Measurements from ENCODE around the gene RBBP5. TPM values are rescaled to one million over a fixed set of nuclear protein-coding genes. Genes with fewer than 3 reads are reported as not detected.
A peak's percentile ranks its signal among the peaks of the same experiment; 100 is the strongest.

The RBBP5 gene, protein sequence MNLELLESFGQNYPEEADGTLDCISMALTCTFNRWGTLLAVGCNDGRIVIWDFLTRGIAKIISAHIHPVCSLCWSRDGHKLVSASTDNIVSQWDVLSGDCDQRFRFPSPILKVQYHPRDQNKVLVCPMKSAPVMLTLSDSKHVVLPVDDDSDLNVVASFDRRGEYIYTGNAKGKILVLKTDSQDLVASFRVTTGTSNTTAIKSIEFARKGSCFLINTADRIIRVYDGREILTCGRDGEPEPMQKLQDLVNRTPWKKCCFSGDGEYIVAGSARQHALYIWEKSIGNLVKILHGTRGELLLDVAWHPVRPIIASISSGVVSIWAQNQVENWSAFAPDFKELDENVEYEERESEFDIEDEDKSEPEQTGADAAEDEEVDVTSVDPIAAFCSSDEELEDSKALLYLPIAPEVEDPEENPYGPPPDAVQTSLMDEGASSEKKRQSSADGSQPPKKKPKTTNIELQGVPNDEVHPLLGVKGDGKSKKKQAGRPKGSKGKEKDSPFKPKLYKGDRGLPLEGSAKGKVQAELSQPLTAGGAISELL
- 10.6 TPM for total RNA-seq
- 10 to 100 TPM in 6 of 8 donors, 1 to 10 TPM in 2; 8.6 to 12.6 (median 10.8) TPM for polyA plus RNA-seq (ENCODE audit: insufficient read depth in 1 of 8, insufficient read length in 8 of 8, low replicate concordance in 1 of 8)
- long read RNA-seq, donor 1, result 0 reads
- long read RNA-seq, donor 2, result 0 reads
- long read RNA-seq, donor 3, full-length matches to known transcripts, result 4 of 4 reads
- long read RNA-seq, donor 3, partial matches to known transcripts, result 0 of 4 reads
- long read RNA-seq, donor 3, other reads (novel, unspliced or antisense), result 0 of 4 reads
- long read RNA-seq, donor 4, full-length matches to known transcripts, result 1 of 1 reads
- long read RNA-seq, donor 4, partial matches to known transcripts, result 0 of 1 reads
- long read RNA-seq, donor 4, other reads (novel, unspliced or antisense), result 0 of 1 reads
- long read RNA-seq, donor 5, full-length matches to known transcripts, result 1 of 26 reads
- long read RNA-seq, donor 5, partial matches to known transcripts, result 25 of 26 reads
- long read RNA-seq, donor 5, other reads (novel, unspliced or antisense), result 0 of 26 reads
- long read RNA-seq, donor 6, full-length matches to known transcripts, result 2 of 2 reads
- long read RNA-seq, donor 6, partial matches to known transcripts, result 0 of 2 reads
- long read RNA-seq, donor 6, other reads (novel, unspliced or antisense), result 0 of 2 reads
- long read RNA-seq, donor 7, full-length matches to known transcripts, result 5 of 5 reads
- long read RNA-seq, donor 7, partial matches to known transcripts, result 0 of 5 reads
- long read RNA-seq, donor 7, other reads (novel, unspliced or antisense), result 0 of 5 reads
- long read RNA-seq, donor 8, full-length matches to known transcripts, result 1 of 1 reads
- long read RNA-seq, donor 8, partial matches to known transcripts, result 0 of 1 reads
- long read RNA-seq, donor 8, other reads (novel, unspliced or antisense), result 0 of 1 reads
- long read RNA-seq, donor 9, result 0 reads
- long read RNA-seq, donor 10, full-length matches to known transcripts, result 3 of 3 reads
- long read RNA-seq, donor 10, partial matches to known transcripts, result 0 of 3 reads
- long read RNA-seq, donor 10, other reads (novel, unspliced or antisense), result 0 of 3 reads
- long read RNA-seq, donor 11, result 0 reads

DNA sequence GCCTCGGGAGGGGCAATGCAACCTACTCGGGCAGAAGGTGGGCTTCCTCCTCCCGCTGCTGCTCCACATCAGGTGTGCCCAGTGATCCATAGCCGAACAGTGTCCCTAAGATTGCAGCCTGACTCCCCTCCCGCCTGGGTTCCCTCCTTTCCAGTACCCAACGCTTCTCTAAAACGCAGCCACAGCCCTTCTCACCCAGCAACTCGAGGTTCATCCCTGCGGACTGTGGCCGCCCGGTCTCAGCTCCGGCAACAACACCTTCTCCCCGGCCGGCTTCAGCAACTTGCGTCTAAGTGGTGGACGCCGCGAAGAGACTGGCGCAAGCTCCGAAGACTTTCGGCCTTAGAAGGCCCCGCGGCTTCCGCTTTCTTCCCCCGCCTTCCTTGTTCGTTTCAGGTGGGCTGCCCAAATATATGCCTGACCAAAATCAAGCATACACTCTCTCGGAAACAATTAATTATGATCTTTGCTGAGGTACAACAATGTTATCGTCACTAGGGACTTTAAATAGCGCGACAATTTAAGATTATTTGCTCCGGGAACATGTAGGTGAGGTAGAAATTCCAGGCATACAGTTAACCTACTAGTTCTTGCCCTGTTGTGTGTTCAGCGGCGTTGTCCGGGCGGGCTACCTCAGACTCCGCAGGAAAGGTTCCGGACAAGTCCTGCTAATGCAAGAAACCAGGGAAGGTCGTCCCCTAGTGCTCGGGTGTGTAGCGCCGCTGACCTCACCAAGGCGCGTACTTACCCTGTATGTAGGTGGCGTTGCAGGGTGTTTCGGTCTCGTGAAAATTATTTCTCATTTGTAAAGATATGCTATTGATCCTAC, at the start of gene RBBP5:
Gene RBBP5, minus strand, starts transcription at position 319 of the 829 bp plus-strand sequence. Its CDS starts 105 bp downstream, at position 214.
- peak; percentile 98 for DNase-seq

DNA sequence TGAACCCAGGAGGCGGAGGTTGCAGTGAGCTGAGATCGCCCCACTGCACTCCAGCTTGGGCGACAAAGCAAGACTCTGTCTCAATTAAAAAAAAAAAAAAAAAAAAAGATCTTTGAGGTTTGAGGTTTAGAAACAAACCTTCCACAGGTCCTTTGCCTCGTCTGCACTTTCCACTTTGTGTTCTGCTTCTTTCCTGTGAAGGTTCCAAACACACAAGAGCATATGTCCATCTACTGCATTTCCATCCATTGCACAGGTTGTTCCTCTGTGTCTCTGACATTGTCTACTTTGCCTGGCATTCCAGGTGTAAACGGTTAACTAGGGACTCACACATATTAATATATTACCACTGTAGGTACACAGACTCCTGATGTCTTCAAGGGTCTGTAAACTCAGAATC, 49.6 kb upstream of the RBBP5 start:
- Histone ChIP-seq H3K9me3 (replicated peaks; ENCODE audit: control insufficient read depth, low read depth, low read length) (no peaks in the 10 kb centered on the region), H3K4me3 (ENCODE audit: low read length) (no peak overlapping the region), H3K4me1 (ENCODE audit: control insufficient read depth, insufficient read depth, low read length) (peaks cover 2% of the 10 kb centered on the region), H3K27ac (ENCODE audit: low read length) (no peak overlapping the region), H3K36me3 (ENCODE audit: control insufficient read depth, insufficient read depth, low read length) (peaks cover 9% of the 10 kb centered on the region), H3K27me3 (ENCODE audit: control insufficient read depth, insufficient read depth, low read length) (no peaks in the 10 kb centered on the region)
- DNase-seq, result no peak
- 71% methylated on average over 1 of the region's 5 CpGs for WGBS (ENCODE audit: insufficient coverage)

More for the DNA sequence above, at the start of gene RBBP5:
- H3K4me1 ChIP-seq (ENCODE audit: control insufficient read depth, insufficient read depth, low read length), result peaks cover 15% of the 10 kb centered on the region
- no peaks in the 10 kb centered on the region for H3K27me3 ChIP-seq (ENCODE audit: control insufficient read depth, insufficient read depth, low read length)
- H3K36me3 ChIP-seq (ENCODE audit: control insufficient read depth, insufficient read depth, low read length), result no peaks in the 10 kb centered on the region
- H3K4me3 ChIP-seq (ENCODE audit: low read length), result peak within 1 kb of the TSS; percentile 75
- 0% methylated on average over 34 of the region's 46 CpGs for WGBS (ENCODE audit: insufficient coverage)
- H3K9me3 ChIP-seq (replicated peaks; ENCODE audit: control insufficient read depth, low read depth, low read length), result no peaks in the 10 kb centered on the region
- H3K27ac ChIP-seq (ENCODE audit: low read length), result peak within 1 kb of the TSS; percentile 89

DNA sequence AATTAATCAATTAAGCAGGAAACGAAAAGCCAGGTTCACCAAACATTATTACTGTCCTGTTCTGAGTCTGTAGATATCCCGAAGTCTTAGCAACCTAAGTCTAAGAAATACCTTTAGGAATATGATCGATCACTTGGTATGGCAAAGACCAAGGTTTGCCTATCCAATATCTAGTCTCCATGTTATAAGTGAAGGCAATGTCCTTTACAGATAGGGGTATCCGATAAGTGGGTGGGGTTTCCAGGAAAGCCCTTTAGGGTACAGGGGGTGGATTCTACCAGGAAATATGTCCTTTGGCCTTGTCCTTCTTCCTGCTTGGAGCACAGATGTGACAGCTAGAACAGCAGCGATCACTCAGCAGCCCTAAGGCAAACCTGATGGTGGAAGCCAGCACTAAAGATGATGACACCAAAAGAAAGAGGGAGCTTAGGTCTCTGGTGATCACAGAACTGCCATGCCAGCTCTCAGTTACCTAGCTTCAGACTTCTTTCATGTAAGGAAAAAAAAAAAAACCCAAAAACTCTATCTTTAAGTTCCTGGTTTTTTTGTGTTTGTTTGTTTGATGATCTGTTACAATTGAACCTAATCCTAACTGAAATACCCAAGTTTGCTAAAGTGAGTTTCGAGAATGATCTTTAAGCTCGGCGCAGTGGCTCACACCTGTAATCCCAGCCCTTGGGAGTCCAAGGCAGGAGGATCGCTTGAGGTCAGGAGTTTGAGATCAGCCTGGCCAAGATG, 48.9 kb upstream of the RBBP5 start:
- no peak overlapping the region for H3K27ac ChIP-seq (ENCODE audit: low read length)
- peaks cover 2% of the 10 kb centered on the region for H3K4me1 ChIP-seq (ENCODE audit: control insufficient read depth, insufficient read depth, low read length)
- no peaks in the 10 kb centered on the region for H3K9me3 ChIP-seq (replicated peaks; ENCODE audit: control insufficient read depth, low read depth, low read length)
- no peak overlapping the region for H3K4me3 ChIP-seq (ENCODE audit: low read length)
- 67% methylated on average over 4 of the region's 9 CpGs for whole genome bisulfite sequencing (ENCODE audit: insufficient coverage)
- peaks cover 9% of the 10 kb centered on the region for H3K36me3 ChIP-seq (ENCODE audit: control insufficient read depth, insufficient read depth, low read length)
- no peaks in the 10 kb centered on the region for H3K27me3 ChIP-seq (ENCODE audit: control insufficient read depth, insufficient read depth, low read length)
- DNase-seq, result no peak

DNA sequence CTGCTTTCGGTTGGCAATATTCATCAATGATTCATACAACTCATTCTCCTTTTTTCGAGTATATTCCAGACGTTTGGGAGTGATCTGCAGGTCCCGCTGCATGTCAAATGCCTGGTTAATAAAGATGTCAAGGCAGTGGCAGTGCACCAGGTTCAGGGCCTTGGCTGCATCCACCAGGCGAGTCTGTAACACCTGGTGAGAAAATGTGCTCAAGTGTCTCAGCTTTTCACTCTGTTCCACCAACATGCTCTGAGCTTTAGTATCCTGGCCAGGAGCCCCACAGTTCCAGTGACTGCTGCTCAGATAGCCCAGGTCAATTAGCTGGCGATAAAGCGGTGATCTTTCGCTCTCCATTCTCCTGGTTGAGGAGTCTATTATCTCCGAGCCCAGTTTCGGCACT, 47.5 kb upstream of the RBBP5 start:
- 87% methylated on average over 4 of the region's 10 CpGs for WGBS (ENCODE audit: insufficient coverage)
- H3K4me1 ChIP-seq (ENCODE audit: control insufficient read depth, insufficient read depth, low read length), result no peaks in the 10 kb centered on the region
- DNase-seq, result no peak
- H3K36me3 ChIP-seq (ENCODE audit: control insufficient read depth, insufficient read depth, low read length), result peaks cover 9% of the 10 kb centered on the region
- no peaks in the 10 kb centered on the region for H3K9me3 ChIP-seq (replicated peaks; ENCODE audit: control insufficient read depth, low read depth, low read length)
- H3K27ac ChIP-seq (ENCODE audit: low read length), result no peak overlapping the region
- no peaks in the 10 kb centered on the region for H3K27me3 ChIP-seq (ENCODE audit: control insufficient read depth, insufficient read depth, low read length)
- no peak overlapping the region for H3K4me3 ChIP-seq (ENCODE audit: low read length)

DNA sequence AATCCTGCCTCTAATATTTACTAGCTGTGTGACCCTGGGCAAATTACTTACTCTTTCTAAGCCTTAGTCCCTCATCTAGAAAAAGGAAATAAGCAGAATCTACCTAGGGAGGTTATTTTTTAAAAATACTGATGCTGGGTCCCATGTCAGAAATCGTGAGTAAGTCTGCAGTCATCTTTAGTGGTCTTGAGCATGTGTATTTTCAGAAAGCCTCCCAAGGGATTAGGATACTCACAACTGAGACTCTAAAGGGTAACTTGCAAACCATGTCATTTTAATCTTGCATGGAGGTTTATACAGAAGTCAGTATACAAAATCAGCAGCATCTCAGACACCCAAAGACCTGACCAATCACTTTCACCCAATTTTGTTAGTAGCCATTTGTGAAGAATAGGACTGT, 46.5 kb upstream of the RBBP5 start:
- Histone ChIP-seq H3K27ac (ENCODE audit: low read length) (no peak overlapping the region), H3K36me3 (ENCODE audit: control insufficient read depth, insufficient read depth, low read length) (peaks cover 14% of the 10 kb centered on the region), H3K4me1 (ENCODE audit: control insufficient read depth, insufficient read depth, low read length) (no peaks in the 10 kb centered on the region), H3K9me3 (replicated peaks; ENCODE audit: control insufficient read depth, low read depth, low read length) (no peaks in the 10 kb centered on the region), H3K4me3 (ENCODE audit: low read length) (no peak overlapping the region), H3K27me3 (ENCODE audit: control insufficient read depth, insufficient read depth, low read length) (no peaks in the 10 kb centered on the region)
- no peak for DNase-seq
- no CpG with 5 or more reads among the region's 1 CpG for WGBS (ENCODE audit: insufficient coverage)

DNA sequence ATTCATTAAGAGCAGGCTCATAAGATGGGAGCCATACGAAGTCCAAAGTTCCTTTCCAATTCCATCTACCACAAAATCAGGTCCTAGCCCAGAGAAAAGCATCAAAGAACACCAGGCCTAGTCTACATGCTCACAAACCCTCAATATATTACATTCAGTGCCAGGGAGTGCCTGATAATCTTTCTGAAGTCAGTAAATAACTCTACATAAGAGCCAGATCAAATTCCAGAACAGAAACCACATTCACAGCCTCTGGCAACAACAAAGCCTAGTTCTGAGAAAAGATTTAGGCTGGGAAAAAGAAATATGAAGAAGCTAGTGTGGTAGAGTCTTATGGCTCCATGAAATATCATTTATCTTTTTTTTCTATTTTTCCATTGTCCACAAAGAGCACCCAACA, 40.5 kb upstream of the RBBP5 start:
- H3K27me3 ChIP-seq (ENCODE audit: control insufficient read depth, insufficient read depth, low read length), result no peaks in the 10 kb centered on the region
- peaks cover 59% of the 10 kb centered on the region for H3K36me3 ChIP-seq (ENCODE audit: control insufficient read depth, insufficient read depth, low read length)
- H3K27ac ChIP-seq (ENCODE audit: low read length), result no peak overlapping the region
- H3K4me1 ChIP-seq (ENCODE audit: control insufficient read depth, insufficient read depth, low read length), result no peaks in the 10 kb centered on the region
- WGBS (ENCODE audit: insufficient coverage), result 100% methylated on average over 1 of the region's 1 CpG
- no peaks in the 10 kb centered on the region for H3K9me3 ChIP-seq (replicated peaks; ENCODE audit: control insufficient read depth, low read depth, low read length)
- DNase-seq, result no peak
- no peak overlapping the region for H3K4me3 ChIP-seq (ENCODE audit: low read length)

DNA sequence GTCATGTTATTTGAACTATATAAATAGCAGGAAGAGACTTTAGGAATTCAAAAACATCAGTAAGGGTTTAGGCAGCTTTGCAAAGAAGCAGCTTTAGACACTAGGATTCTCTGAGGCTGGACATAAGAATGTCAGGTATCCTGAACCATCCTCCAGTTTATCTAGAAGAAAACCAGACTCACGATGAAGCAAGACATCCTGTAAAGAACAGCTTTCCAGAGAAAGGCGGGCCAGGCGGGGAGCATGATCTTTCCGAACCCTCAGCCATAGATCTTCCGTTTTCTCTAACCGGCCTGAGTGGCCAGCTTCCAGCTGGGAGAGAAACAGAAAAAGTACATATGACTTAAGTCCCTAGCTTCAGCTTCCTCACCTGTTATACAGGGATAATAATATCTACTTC, 39.3 kb upstream of the RBBP5 start:
- no peak overlapping the region for H3K27ac ChIP-seq (ENCODE audit: low read length)
- WGBS (ENCODE audit: insufficient coverage), result 100% methylated on average over 3 of the region's 6 CpGs
- H3K4me3 ChIP-seq (ENCODE audit: low read length), result no peak overlapping the region
- DNase-seq, result no peak
- H3K27me3 ChIP-seq (ENCODE audit: control insufficient read depth, insufficient read depth, low read length), result no peaks in the 10 kb centered on the region
- H3K9me3 ChIP-seq (replicated peaks; ENCODE audit: control insufficient read depth, low read depth, low read length), result peaks cover 6% of the 10 kb centered on the region
- peaks cover 68% of the 10 kb centered on the region for H3K36me3 ChIP-seq (ENCODE audit: control insufficient read depth, insufficient read depth, low read length)
- no peaks in the 10 kb centered on the region for H3K4me1 ChIP-seq (ENCODE audit: control insufficient read depth, insufficient read depth, low read length)

DNA sequence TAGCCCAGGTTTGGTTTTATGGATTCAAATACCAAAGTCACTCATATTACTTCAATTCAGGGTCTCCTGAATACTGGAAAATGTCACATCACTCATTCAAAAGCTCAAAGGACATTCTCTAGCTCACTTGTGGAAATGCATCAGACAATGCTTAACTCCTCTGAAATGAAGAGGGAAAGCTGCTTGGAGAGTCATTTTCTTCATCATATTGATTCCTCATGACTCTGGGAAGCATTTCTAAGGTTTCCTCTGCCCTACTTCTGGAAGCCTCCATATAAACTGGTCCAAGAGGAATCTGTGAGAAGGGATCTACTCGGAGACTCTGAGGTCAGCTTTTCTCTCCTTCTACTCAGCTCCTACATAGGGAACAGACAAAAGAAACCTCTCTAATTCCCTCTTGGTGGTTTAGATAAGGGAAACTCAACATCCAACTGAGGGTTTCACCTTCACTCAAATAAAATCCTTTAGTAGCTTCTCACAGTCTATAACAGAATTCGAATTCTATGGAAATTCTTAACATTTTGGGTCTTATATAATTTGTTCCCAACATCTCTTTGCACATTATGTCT, 36.4 kb upstream of the RBBP5 start:
- no peaks in the 10 kb centered on the region for H3K4me1 ChIP-seq (ENCODE audit: control insufficient read depth, insufficient read depth, low read length)
- no peak overlapping the region for H3K4me3 ChIP-seq (ENCODE audit: low read length)
- WGBS (ENCODE audit: insufficient coverage), result no CpG with 5 or more reads among the region's 2 CpGs
- peaks cover 73% of the 10 kb centered on the region for H3K36me3 ChIP-seq (ENCODE audit: control insufficient read depth, insufficient read depth, low read length)
- H3K9me3 ChIP-seq (replicated peaks; ENCODE audit: control insufficient read depth, low read depth, low read length), result peaks cover 12% of the 10 kb centered on the region
- H3K27ac ChIP-seq (ENCODE audit: low read length), result no peak overlapping the region
- H3K27me3 ChIP-seq (ENCODE audit: control insufficient read depth, insufficient read depth, low read length), result no peaks in the 10 kb centered on the region
- DNase-seq, result no peak

Measured in muscle of leg (tissue), 16 donors.